T-helper 2 cell treated with Interferon-gamma antibody and Interleukin-4, amounts not matched to agents 5 μg/mL and 100 μg/mL, for 36 hours (primary cell): ENCODE measurements around the gene PARD3B.

Experiments
- DNase-seq: peaks from one replicate; pipeline ENCODE4 v3.0.0; 2021; ENCODE audit warnings: low spot score
- H3K27ac Mint-ChIP-seq: one replicate; pipeline ENCODE4 v1.8.0; 2021; ENCODE audit warnings: mild to moderate bottlenecking, mixed read lengths
- H3K27me3 Mint-ChIP-seq: one replicate; pipeline ENCODE4 v1.8.0; 2021; ENCODE audit warnings: low read depth, mixed read lengths
- H3K36me3 Mint-ChIP-seq: one replicate; pipeline ENCODE4 v1.8.0; 2021; ENCODE audit warnings: low read depth, mixed read lengths
- H3K4me1 Mint-ChIP-seq: one replicate; pipeline ENCODE4 v1.8.0; 2021; ENCODE audit warnings: low read depth, mixed read lengths
- H3K4me3 Mint-ChIP-seq: one replicate; pipeline ENCODE4 v1.8.0; 2022; ENCODE audit warnings: mild to moderate bottlenecking, moderate library complexity, mixed read lengths
- H3K9me3 Mint-ChIP-seq: one replicate; pipeline ENCODE4 v1.8.0; 2021; ENCODE audit warnings: mixed read lengths

PARD3B gene

DNA sequence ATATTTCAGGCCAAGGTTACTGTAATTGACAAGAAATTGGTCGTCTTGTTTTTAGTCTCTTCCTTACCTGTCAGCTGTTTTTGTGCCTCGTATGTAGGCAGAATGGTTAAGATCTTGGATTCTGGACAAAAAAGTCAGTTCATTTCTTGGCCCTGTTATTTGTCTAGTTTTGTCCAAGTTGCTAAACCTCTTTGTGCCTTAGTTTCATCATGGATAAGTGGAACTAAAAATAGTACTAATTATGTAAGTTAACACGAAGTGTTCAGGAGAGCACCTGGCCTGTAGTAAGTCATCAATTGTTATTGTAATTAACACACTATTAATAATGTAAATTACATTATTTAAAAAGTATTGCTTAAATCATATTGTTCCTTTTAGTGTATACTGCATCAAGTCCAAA lies 148.0 kb downstream of the PARD3B start:
- DNase-seq = no peak

DNA sequence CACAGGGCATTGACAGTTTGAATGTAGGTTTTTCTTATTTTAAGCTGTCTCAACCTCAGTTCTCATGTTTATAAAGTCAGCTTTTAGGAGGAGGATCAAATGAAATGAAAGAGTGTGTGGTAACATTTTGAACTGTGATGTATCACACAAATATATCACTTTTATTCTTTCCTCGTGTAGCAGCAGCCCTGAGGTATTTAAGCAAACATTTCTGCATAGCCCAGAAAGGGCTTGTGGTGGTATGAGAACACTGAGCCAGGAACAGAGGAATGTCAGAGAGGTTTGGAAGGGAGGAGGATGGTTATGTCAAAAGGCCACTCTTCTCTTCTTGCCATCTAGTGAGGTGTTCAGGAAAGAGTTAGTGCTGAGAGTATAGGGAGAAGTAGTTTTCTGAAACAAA lies 150.2 kb downstream of the PARD3B start:
- Mint-ChIP-seq H3K27me3 (peaks cover 25% of the 10 kb centered on the region), H3K9me3 (no peaks in the 10 kb centered on the region), H3K27ac (no peak overlapping the region), H3K4me1 (peaks cover 11% of the 10 kb centered on the region), H3K4me3 (no peak overlapping the region), H3K36me3 (no peaks in the 10 kb centered on the region)
- DNase-seq = no peak

More for the DNA sequence above, 148.0 kb downstream of the PARD3B start:
- Mint-ChIP-seq H3K27ac (no peak overlapping the region), H3K9me3 (no peaks in the 10 kb centered on the region), H3K36me3 (no peaks in the 10 kb centered on the region), H3K27me3 (peaks cover 30% of the 10 kb centered on the region), H3K4me3 (no peak overlapping the region), H3K4me1 (peaks cover 11% of the 10 kb centered on the region)

DNA sequence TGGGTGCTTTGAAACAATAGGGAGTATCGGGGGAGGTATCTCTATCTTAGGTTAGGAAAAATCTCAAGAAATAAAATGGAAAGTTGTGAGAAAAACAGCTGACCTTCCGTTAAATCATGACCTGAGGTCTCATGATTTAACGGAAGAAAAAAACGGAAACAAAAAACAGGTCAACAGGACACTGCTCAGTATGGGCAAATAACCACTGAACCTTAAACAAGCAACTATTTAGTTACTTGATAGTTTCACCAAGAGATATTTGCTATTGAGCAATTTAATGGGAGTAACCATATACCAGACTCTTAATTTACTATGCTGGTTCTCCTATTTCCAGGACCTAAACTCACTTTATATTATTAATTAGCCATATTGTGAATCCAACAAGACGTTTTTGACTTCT lies 150.8 kb downstream of the PARD3B start:
- Mint-ChIP-seq H3K27ac (no peak overlapping the region), H3K36me3 (no peaks in the 10 kb centered on the region), H3K27me3 (peaks cover 22% of the 10 kb centered on the region), H3K4me3 (no peak overlapping the region), H3K4me1 (peaks cover 11% of the 10 kb centered on the region), H3K9me3 (no peaks in the 10 kb centered on the region)
- no peak for DNase-seq

DNA sequence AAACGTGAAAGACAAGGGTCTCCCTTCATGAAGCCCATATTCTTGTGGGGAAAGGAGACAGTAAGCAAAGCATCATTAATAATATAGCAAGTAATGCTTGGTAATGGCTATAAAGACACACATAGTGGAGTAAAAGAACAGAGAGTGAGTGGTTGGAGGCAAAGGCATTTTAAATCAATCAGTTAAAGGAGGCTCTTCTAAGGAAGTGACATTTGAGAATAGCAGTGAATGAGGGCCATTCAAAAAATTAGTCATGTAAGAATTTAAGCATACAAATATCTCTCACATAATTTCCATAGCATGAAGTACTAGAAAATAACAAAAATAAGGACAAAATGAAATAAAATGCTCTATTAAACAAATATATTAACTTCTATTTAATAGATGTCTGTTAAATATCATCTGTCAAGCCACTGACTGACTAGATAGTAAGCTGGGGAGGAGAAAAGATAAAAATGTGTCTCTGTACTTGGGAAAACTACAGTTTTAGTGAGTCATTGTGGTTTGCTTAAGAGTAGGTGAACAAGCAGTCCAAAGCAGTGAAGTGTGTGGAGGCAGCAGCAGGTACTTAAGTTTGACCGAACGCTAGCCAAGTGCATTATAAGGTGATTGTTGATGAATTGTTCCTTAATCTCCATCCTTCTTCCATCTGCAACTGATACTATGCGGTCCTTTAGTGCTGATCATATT lies 160.1 kb downstream of the PARD3B start:
- Mint-ChIP-seq H3K9me3 (no peaks in the 10 kb centered on the region), H3K4me1 (peaks cover 7% of the 10 kb centered on the region), H3K27me3 (peaks cover 7% of the 10 kb centered on the region), H3K27ac (no peak overlapping the region), H3K36me3 (no peaks in the 10 kb centered on the region), H3K4me3 (no peak overlapping the region)
- no peak for DNase-seq

DNA sequence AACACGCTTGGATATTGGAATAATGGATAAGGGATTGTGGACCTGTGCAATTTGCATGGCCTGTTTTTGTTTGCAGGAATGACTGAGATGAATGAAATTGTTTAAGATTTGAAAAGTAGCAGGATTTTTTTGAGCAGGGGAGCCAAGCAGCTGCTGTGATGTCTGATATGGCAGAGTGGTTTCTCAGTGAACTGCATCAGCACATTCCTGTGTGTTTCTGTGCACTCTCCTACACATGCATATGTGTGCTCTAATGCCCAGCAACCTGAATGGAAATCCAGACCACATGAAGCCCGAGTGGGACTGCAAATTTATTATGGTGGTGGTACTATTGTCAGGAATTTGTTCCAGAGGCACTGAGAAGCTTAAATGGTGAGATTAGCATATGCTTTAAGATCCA lies 161.7 kb downstream of the PARD3B start:
- peaks cover 7% of the 10 kb centered on the region for H3K27me3 Mint-ChIP-seq
- H3K9me3 Mint-ChIP-seq = no peaks in the 10 kb centered on the region
- no peak for DNase-seq
- no peak overlapping the region for H3K27ac Mint-ChIP-seq
- no peak overlapping the region for H3K4me3 Mint-ChIP-seq
- no peaks in the 10 kb centered on the region for H3K36me3 Mint-ChIP-seq
- H3K4me1 Mint-ChIP-seq = peaks cover 7% of the 10 kb centered on the region

DNA sequence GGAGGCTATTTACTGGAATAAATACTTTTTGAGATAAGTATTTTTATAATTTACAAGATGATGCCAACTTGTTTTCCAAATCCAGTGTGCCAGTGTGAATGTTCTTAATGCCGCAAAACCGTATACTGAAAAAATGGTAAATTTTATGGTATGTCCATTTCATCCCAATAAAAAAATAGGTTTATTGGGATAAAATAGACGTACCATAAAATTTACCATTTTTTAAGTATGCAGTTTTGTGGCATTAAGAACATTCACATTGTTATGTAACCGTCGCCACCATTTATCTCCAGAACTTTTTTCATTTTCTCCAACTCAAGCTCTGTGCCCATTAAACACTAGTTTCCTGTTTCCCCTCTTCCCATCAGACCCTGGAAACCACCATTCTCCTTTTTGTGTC lies 167.9 kb downstream of the PARD3B start:
- Mint-ChIP-seq H3K9me3 (no peaks in the 10 kb centered on the region), H3K4me3 (no peak overlapping the region), H3K27ac (no peak overlapping the region), H3K27me3 (peaks cover 8% of the 10 kb centered on the region), H3K4me1 (no peaks in the 10 kb centered on the region), H3K36me3 (no peaks in the 10 kb centered on the region)
- DNase-seq = no peak

DNA sequence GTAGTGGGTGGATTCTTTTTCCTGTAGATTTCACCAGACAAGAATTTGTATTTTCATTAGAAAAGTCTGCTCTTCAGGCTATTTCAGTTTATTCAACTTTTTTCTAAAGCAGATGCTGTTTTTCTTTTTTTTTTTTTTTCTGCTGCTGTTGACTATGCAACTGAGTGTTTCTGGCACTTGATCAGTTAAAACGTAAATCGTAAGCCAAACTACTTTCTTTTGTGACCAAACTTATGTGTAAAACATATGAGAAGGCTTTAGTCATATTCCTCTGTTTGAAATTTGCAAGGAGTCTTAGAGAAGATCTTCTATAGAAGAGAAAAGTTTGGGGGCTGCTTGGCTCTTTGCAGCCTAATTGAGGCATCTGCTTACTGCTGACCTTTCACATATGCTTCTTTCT lies 170.1 kb downstream of the PARD3B start:
- no peaks in the 10 kb centered on the region for H3K36me3 Mint-ChIP-seq
- H3K4me1 Mint-ChIP-seq = no peaks in the 10 kb centered on the region
- no peak for DNase-seq
- H3K9me3 Mint-ChIP-seq = no peaks in the 10 kb centered on the region
- H3K27me3 Mint-ChIP-seq = peaks cover 6% of the 10 kb centered on the region
- H3K27ac Mint-ChIP-seq = no peak overlapping the region
- no peak overlapping the region for H3K4me3 Mint-ChIP-seq

DNA sequence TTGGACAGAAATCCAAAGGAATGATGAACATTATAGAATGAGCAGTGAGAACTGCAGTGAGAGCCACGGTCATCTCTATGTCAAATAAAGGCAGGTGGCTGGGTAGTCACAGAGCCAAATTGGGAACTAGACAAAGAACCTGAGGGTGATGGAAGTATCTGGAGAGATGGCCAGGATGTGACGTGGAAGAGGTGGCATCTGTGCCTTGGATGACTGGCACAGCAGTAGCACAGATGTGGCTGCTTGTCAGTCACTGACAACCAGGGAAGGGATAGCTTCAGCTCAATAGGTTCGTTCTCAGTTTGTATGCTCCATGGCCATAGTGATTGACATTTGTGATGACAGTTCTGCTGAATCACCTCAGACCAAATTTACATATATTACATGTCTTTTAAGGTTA lies 172.3 kb downstream of the PARD3B start:
- peaks cover 15% of the 10 kb centered on the region for H3K27me3 Mint-ChIP-seq
- H3K27ac Mint-ChIP-seq = no peak overlapping the region
- no peaks in the 10 kb centered on the region for H3K36me3 Mint-ChIP-seq
- H3K4me3 Mint-ChIP-seq = no peak overlapping the region
- H3K9me3 Mint-ChIP-seq = no peaks in the 10 kb centered on the region
- no peak for DNase-seq
- no peaks in the 10 kb centered on the region for H3K4me1 Mint-ChIP-seq

DNA sequence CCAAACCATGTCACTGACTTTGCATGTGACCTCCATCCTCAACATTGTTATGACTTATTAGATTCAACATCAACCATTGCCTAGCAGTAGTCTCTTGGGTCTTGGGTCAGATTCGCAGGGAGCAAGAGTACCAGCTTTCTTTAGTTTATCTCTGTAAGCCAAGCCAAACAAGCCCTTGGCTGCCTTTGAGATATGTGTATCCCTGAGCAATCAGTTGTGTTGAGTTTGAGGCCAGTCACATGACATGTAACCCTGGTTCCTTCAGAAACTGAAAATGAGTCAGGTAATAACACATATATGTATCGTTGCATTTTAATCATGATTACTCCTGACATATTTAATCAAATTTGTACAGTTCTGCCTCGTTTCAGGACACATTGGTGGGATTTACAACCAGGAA lies 173.3 kb downstream of the PARD3B start:
- Mint-ChIP-seq H3K9me3 (no peaks in the 10 kb centered on the region), H3K36me3 (no peaks in the 10 kb centered on the region), H3K4me3 (no peak overlapping the region), H3K4me1 (no peaks in the 10 kb centered on the region), H3K27ac (no peak overlapping the region), H3K27me3 (peaks cover 17% of the 10 kb centered on the region)
- DNase-seq = no peak

DNA sequence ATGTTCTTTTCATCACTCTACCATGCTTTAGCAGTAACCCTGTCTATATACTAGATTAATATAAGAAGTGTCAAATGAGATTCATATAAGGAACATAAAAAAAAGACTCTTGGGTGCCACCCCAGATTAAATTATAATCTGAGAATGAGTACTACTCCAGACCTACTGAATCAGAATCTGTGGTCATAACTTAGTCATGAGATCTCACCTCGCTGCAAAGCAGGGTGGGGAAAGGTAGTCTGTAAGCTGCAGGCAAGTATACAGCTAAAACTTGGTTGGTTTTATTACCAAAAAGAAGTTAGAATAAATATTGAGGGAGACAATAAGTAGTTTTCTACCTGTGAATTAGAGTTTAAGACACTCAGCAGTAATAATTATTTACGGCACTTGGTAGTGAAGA lies 175.6 kb downstream of the PARD3B start:
- no peaks in the 10 kb centered on the region for H3K4me1 Mint-ChIP-seq
- peaks cover 12% of the 10 kb centered on the region for H3K27me3 Mint-ChIP-seq
- no peak for DNase-seq

DNA sequence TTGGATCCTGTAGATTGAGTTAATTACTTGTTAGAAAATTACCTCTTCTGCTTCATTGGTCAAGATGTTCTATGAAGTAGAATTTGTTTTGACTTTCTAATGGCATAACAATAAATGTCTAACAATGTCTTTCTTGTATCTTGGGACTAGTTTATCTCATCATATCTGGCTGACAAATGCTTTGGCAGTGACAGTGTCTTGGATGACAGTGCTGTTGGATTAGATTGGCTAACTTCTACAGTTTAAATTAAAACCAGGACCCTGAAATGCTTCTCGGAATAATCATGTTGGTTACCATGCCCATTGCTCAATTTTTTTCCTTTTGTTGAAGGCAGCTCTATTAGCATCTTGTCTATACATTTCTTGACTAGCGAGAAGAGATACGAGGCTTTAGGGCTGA lies 176.9 kb downstream of the PARD3B start:
- Mint-ChIP-seq H3K4me3 (no peak overlapping the region), H3K27ac (no peak overlapping the region), H3K9me3 (no peaks in the 10 kb centered on the region), H3K27me3 (peaks cover 12% of the 10 kb centered on the region), H3K36me3 (no peaks in the 10 kb centered on the region), H3K4me1 (no peaks in the 10 kb centered on the region)
- no peak for DNase-seq

More for the DNA sequence above, 175.6 kb downstream of the PARD3B start:
- Mint-ChIP-seq H3K27ac (no peak overlapping the region), H3K4me3 (no peak overlapping the region), H3K9me3 (no peaks in the 10 kb centered on the region), H3K36me3 (no peaks in the 10 kb centered on the region)

DNA sequence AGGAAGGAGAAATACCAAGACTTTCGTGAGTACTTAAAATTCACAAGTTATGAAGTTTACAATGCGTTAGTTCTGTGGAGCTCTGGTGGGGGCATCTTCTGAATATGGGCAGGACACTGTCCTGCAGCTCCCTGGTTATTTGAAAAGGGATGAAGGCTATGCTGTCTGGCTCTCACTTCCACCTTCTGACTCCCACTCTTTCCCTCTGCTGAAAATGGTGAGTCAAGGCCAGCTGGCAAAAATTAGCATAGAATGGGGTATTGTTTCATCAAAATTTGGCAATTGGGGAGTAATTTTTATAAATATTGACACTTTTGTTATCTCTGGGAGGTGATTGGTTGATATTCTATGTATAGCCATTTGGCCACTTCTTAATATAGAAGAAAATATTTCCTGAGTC lies 177.4 kb downstream of the PARD3B start:
- H3K36me3 Mint-ChIP-seq = no peaks in the 10 kb centered on the region
- no peaks in the 10 kb centered on the region for H3K9me3 Mint-ChIP-seq
- H3K27me3 Mint-ChIP-seq = peaks cover 12% of the 10 kb centered on the region
- H3K4me3 Mint-ChIP-seq = no peak overlapping the region
- no peak for DNase-seq
- no peak overlapping the region for H3K27ac Mint-ChIP-seq
- H3K4me1 Mint-ChIP-seq = no peaks in the 10 kb centered on the region

DNA sequence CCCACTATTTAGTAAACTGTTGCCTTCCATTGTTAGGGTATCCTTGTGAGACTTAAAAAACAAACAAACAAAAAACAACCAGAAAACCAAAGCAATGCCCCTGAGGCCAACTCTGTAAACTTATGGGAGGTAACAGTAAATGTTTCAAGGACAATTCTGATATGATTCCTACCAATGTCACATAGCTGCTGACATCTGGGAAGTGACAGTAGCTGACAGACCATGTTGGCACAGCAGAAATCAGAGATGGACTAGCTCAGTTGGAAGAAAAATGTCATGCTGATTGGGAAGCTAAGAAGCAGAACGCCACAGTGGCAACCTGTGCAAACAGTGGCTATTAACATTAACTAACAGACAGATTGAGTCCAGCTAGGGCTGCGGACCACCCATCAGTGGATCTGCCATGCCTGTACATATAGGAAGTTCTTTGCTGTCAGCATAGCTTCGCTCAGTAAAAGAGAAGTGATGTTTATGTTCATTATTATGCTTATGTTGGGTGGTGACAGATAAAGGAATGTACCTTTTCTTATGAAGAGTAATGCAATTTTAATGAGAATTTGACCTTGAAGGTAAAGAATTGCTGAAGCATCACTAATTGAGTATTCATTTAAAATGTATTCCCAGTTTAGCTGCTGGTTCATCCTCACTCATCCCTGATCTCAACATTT lies 180.6 kb downstream of the PARD3B start:
- H3K27ac Mint-ChIP-seq = no peak overlapping the region
- peaks cover 13% of the 10 kb centered on the region for H3K27me3 Mint-ChIP-seq
- no peak for DNase-seq
- H3K4me1 Mint-ChIP-seq = no peaks in the 10 kb centered on the region
- H3K9me3 Mint-ChIP-seq = no peaks in the 10 kb centered on the region
- H3K36me3 Mint-ChIP-seq = no peaks in the 10 kb centered on the region
- no peak overlapping the region for H3K4me3 Mint-ChIP-seq

DNA sequence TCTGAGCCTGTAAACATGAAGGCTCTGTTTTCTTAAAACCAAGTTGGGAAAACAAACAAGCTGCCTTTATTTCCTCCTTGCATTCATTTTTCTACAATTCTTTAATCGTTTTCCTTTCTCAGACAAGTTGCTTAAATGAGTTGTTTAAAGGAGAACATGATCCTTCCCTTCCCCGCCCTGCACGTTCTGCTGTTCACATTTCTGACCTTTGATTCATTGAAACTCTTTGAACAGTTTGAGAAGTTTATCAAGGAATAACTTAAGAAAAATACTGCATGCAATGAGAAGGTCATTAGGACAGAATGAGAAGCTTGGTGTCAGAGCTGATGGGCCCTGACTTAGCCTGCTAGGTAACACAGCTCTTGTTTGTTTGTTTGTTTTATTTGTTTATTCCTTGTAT lies 181.6 kb downstream of the PARD3B start:
- H3K4me1 Mint-ChIP-seq = no peaks in the 10 kb centered on the region
- H3K4me3 Mint-ChIP-seq = no peak overlapping the region
- no peaks in the 10 kb centered on the region for H3K36me3 Mint-ChIP-seq
- no peaks in the 10 kb centered on the region for H3K9me3 Mint-ChIP-seq
- H3K27me3 Mint-ChIP-seq = peaks cover 8% of the 10 kb centered on the region
- DNase-seq = no peak
- no peak overlapping the region for H3K27ac Mint-ChIP-seq

DNA sequence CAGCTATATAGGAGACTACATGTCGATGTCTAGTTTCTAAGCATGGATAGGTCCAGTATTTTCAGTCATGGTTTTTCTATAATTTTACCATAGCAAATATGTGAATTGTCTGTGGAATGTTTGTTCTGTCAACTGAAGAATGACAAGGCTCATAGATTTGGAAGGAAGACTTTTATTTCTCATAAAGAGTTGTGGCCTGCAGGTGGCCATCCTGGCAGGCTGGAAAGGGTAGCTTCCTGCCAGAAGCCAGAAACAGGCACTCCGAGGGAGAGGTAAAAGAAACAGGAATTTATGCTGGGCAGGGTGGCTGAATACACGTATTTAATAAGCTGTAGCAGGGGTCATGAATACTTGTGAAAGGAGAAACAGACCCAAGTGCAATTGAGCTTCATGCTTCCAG lies 182.1 kb downstream of the PARD3B start:
- Mint-ChIP-seq H3K4me1 (no peaks in the 10 kb centered on the region), H3K27me3 (peaks cover 5% of the 10 kb centered on the region), H3K9me3 (no peaks in the 10 kb centered on the region), H3K4me3 (no peak overlapping the region), H3K36me3 (no peaks in the 10 kb centered on the region), H3K27ac (no peak overlapping the region)
- no peak for DNase-seq
